Measurements from ENCODE around the gene SFI1. TPM values are rescaled to one million over a fixed set of nuclear protein-coding genes. Genes with fewer than 3 reads are reported as not detected.

The SFI1 gene
- total RNA-seq, 6 donors from 2014 or later = 21.0 to 166 (median 51.7) TPM

- DNase-seq = no peak
- 90 to 94% methylated on average over 8 of the region's 8 CpGs for WGBS, 2 donors
- no peak for ATAC-seq (ENCODE audit: low FRiP score in 2 of 2)
These were observed 78.9 kb downstream of the SFI1 start for GRCh38 chr22:31575190-31575589.

GRCh38 chr22:31577711-31578110, 81.4 kb downstream of the SFI1 start:
- H3K36me3 ChIP-seq = peaks cover 0 to 50% (median 24%) of the 10 kb centered on the region in 4 donors
- no peak for TF ChIP-seq POLR2AphosphoS5 (IDR thresholded peaks at IDR 0.05)
- TF ChIP-seq POLR2A (IDR thresholded peaks at IDR 0.05) = no peak
- no peak for TF ChIP-seq EP300 (IDR thresholded peaks at IDR 0.05)
- no peak for TF ChIP-seq CTCF (IDR thresholded peaks at IDR 0.05)
- WGBS, 2 donors = 87 to 88% methylated on average over 5 of the region's 5 CpGs
- H3K9me3 ChIP-seq = no peaks in the 10 kb centered on the region
- no peak overlapping the region for H3K4me3 ChIP-seq
- no peaks in the 10 kb centered on the region for H3K4me1 ChIP-seq
- H3K27ac ChIP-seq = no peak overlapping the region
- DNase-seq = no peak
- H3K27me3 ChIP-seq = no peaks in the 10 kb centered on the region
- ATAC-seq (ENCODE audit: low FRiP score in 2 of 2) = peak in 1 of 2 donors; percentile 55

More at GRCh38 chr22:31575190-31575589, 78.9 kb downstream of the SFI1 start:
- H3K27ac ChIP-seq = no peak overlapping the region
- no peaks in the 10 kb centered on the region for H3K27me3 ChIP-seq
- H3K9me3 ChIP-seq = no peaks in the 10 kb centered on the region
- H3K4me3 ChIP-seq = no peak overlapping the region
- H3K36me3 ChIP-seq = peaks cover 0 to 50% (median 24%) of the 10 kb centered on the region in 4 donors
- TF ChIP-seq CTCF (IDR thresholded peaks at IDR 0.05) (no peak), POLR2AphosphoS5 (IDR thresholded peaks at IDR 0.05) (no peak), POLR2A (IDR thresholded peaks at IDR 0.05) (no peak), EP300 (IDR thresholded peaks at IDR 0.05) (no peak)
- no peaks in the 10 kb centered on the region for H3K4me1 ChIP-seq

- 94 to 95% methylated on average over 3 to 5 of the region's 5 CpGs for WGBS, 2 donors
- TF ChIP-seq EP300 (IDR thresholded peaks at IDR 0.05) = no peak
- no peak for TF ChIP-seq POLR2AphosphoS5 (IDR thresholded peaks at IDR 0.05)
- TF ChIP-seq CTCF (IDR thresholded peaks at IDR 0.05) = no peak
- TF ChIP-seq POLR2A (IDR thresholded peaks at IDR 0.05) = no peak
- Histone ChIP-seq H3K36me3 (peaks cover 0 to 48% (median 20%) of the 10 kb centered on the region in 4 donors), H3K27ac (no peak overlapping the region), H3K27me3 (no peaks in the 10 kb centered on the region), H3K9me3 (no peaks in the 10 kb centered on the region), H3K4me1 (no peaks in the 10 kb centered on the region), H3K4me3 (no peak overlapping the region)
- DNase-seq = no peak
- no peak for ATAC-seq (ENCODE audit: low FRiP score in 2 of 2)
These were observed 81.8 kb downstream of the SFI1 start for GRCh38 chr22:31578171-31578570.

- Histone ChIP-seq H3K27me3 (no peaks in the 10 kb centered on the region), H3K9me3 (no peaks in the 10 kb centered on the region), H3K36me3 (peaks cover 0 to 42% (median 17%) of the 10 kb centered on the region in 4 donors), H3K27ac (no peak overlapping the region), H3K4me3 (no peak overlapping the region), H3K4me1 (no peaks in the 10 kb centered on the region)
- no peak for TF ChIP-seq CTCF (IDR thresholded peaks at IDR 0.05)
- no peak for TF ChIP-seq EP300 (IDR thresholded peaks at IDR 0.05)
- no peak for TF ChIP-seq POLR2A (IDR thresholded peaks at IDR 0.05)
- no peak for TF ChIP-seq POLR2AphosphoS5 (IDR thresholded peaks at IDR 0.05)
- ATAC-seq (ENCODE audit: low FRiP score in 2 of 2) (no peak), DNase-seq (no peak)
- 53 to 90% methylated on average over 1 of the region's 1 CpG for WGBS, 2 donors
These were observed 83.5 kb downstream of the SFI1 start for GRCh38 chr22:31579835-31580242.

- DNase-seq = no peak
- no peak overlapping the region for H3K27ac ChIP-seq
- no peak overlapping the region for H3K4me3 ChIP-seq
- H3K27me3 ChIP-seq = no peaks in the 10 kb centered on the region
- TF ChIP-seq POLR2A (IDR thresholded peaks at IDR 0.05) = no peak
- TF ChIP-seq POLR2AphosphoS5 (IDR thresholded peaks at IDR 0.05) = no peak
- TF ChIP-seq CTCF (IDR thresholded peaks at IDR 0.05) = no peak
- TF ChIP-seq EP300 (IDR thresholded peaks at IDR 0.05) = no peak
- no peak for ATAC-seq (ENCODE audit: low FRiP score in 2 of 2)
- WGBS, 2 donors = 96 to 100% methylated on average over 3 of the region's 3 CpGs
- H3K9me3 ChIP-seq = no peaks in the 10 kb centered on the region
- H3K36me3 ChIP-seq = peaks cover 0 to 39% (median 8%) of the 10 kb centered on the region in 4 donors
- H3K4me1 ChIP-seq = no peaks in the 10 kb centered on the region
These were observed 87.6 kb downstream of the SFI1 start for GRCh38 chr22:31583861-31584485.
